Lower lobe of right lung (tissue), 2 donors: Measurements from ENCODE around the gene EXOC1L. TPM values are rescaled to one million over a fixed set of nuclear protein-coding genes. Genes with fewer than 3 reads are reported as not detected.

Experiments used
- ATAC-seq, 2 donors: fragments of 200-7000 bp; cut with Tn5 transposase; one replicate each; pipeline ENCODE4 v1.9.1; 2020 to 2022; ENCODE audit warnings: mild to moderate bottlenecking in 2 of 2, moderate library complexity in 2 of 2
- DNase-seq: peaks from one replicate; pipeline ENCODE4 v3.0.0-alpha.2; 2020
- H3K27ac ChIP-seq: fragments of 200-600 bp; one replicate; pipeline ENCODE4 v1.8.0; 2022
- H3K27me3 ChIP-seq: fragments of 200-600 bp; one replicate; pipeline ENCODE4 v1.8.0; 2022; ENCODE audit warnings: low read depth
- H3K36me3 ChIP-seq: fragments of 200-600 bp; one replicate; pipeline ENCODE4 v1.8.0; 2022; ENCODE audit warnings: mild to moderate bottlenecking
- H3K4me1 ChIP-seq: fragments of 200-600 bp; one replicate; pipeline ENCODE4 v1.8.0; 2022
- H3K4me3 ChIP-seq: fragments of 200-600 bp; one replicate; pipeline ENCODE4 v1.8.0; 2022; ENCODE audit warnings: mild to moderate bottlenecking
- H3K9me3 ChIP-seq: fragments of 200-600 bp; one replicate; pipeline ENCODE4 v1.8.0; 2022
- intact Hi-C: fragments of 100-400 bp; cut with DNase I; formaldehyde crosslinking; loops from one replicate; pipeline ENCODE4 v1.11.0; 2022
- total RNA-seq: library from RNA; stranded (reverse); fragmentation: NEBNext Ultra II Directional; extraction: Animal tissue kit (Norgen Biotek cat#: 25700); gene quantifications from one replicate; pipeline ENCODE4 v1.2.1, GENCODE V29; 2021
- TF ChIP-seq, protein P1 (sequence below): fragments of 200-600 bp; IDR thresholded peaks from one replicate; pipeline ENCODE4 v1.8.0; 2022; ENCODE audit warnings: antibody characterized with exemption, mild to moderate bottlenecking
- donor health status: DM: no; HTN: yes; CAD: no; lungs with severe emphysema.

EXOC1L gene
- total RNA-seq, 1 donor from 2014 or later: not detected

DNA sequence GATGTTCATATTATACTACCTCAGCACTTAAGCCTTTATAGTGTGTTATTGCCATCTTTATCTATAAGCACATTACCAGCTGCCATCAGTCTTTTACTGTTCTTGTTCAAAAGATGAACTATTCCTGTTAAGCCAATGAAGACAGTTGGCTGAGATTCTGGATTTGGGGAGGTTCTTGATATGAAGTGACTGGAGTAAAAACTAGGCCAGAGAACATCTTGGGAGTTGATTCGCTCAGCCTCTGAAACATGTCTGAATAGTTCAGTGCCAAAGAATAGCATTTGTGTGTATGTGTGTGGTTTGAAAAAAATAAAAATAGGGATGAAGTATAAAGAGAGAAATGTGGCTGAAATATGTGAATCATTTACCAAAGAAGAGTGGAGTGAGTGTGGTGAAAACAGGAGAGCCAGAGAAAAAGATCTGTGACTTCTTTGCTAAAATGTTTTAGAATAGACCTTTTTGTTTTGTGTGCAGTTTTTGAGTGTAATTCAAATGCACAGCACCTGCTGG is 49.0 kb downstream of the EXOC1L start:
- H3K27me3 ChIP-seq: no peaks in the 10 kb centered on the region
- ATAC-seq (no peak), DNase-seq (no peak)
- peaks cover 27% of the 10 kb centered on the region for H3K4me1 ChIP-seq
- peaks cover 74% of the 10 kb centered on the region for H3K36me3 ChIP-seq
- intact Hi-C loops: no loop called here
- no peaks in the 10 kb centered on the region for H3K9me3 ChIP-seq
- no peak overlapping the region for H3K4me3 ChIP-seq
- TF ChIP-seq, protein P1, sequence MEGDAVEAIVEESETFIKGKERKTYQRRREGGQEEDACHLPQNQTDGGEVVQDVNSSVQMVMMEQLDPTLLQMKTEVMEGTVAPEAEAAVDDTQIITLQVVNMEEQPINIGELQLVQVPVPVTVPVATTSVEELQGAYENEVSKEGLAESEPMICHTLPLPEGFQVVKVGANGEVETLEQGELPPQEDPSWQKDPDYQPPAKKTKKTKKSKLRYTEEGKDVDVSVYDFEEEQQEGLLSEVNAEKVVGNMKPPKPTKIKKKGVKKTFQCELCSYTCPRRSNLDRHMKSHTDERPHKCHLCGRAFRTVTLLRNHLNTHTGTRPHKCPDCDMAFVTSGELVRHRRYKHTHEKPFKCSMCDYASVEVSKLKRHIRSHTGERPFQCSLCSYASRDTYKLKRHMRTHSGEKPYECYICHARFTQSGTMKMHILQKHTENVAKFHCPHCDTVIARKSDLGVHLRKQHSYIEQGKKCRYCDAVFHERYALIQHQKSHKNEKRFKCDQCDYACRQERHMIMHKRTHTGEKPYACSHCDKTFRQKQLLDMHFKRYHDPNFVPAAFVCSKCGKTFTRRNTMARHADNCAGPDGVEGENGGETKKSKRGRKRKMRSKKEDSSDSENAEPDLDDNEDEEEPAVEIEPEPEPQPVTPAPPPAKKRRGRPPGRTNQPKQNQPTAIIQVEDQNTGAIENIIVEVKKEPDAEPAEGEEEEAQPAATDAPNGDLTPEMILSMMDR: no peak
- no peak overlapping the region for H3K27ac ChIP-seq

DNA sequence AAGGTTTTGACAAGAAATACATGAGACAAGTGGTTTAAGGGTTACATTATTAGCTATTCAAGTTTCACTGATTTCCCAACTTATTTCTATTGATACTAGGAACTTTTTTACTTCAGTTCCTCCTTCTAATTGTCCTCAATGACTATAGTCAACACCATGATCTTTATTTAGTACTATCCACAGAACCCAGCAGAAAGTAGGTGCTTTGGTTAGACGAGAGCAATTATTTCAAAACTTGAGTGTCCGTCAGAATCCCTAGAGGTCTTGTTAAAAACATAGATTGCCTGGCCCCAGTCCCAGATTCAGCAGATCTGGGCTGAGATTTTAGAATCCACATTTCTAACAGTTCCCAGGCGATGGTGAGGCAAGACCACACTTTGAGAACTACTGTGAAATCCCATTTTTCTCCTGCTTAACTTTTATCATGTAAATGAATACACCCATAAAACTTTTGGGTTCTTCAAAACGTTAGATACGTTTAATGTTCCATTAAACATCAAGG is 51.8 kb downstream of the EXOC1L start:
- Histone ChIP-seq H3K9me3 (no peaks in the 10 kb centered on the region), H3K4me3 (no peak overlapping the region), H3K27me3 (no peaks in the 10 kb centered on the region), H3K27ac (no peak overlapping the region), H3K4me1 (peaks cover 13% of the 10 kb centered on the region), H3K36me3 (peaks cover 82% of the 10 kb centered on the region)
- intact Hi-C loops: no loop called here
- TF ChIP-seq, protein P1: no peak
- DNase-seq (no peak), ATAC-seq (peak; percentile 46 to 65)

DNA sequence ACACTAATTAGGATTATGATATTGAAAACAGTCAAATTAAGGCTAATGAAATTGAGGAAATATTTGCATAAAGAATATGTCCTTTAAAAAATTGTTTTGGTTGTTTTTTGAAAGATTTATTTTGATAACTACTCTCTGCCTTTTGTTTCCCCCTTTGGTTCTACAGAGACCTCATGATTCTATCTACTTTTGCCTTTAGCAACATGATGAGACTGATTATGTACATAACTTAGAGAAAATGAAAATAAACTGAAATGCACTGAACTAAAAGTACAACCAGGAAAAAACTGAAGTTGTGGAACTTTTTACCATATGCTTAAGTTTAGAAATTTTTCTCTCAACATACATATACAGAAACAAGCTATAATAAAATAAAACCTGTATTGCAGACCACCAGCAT is 55.2 kb downstream of the EXOC1L start:
- Histone ChIP-seq H3K9me3 (no peaks in the 10 kb centered on the region), H3K4me3 (no peak overlapping the region), H3K36me3 (peaks cover 88% of the 10 kb centered on the region), H3K27me3 (no peaks in the 10 kb centered on the region), H3K27ac (no peak overlapping the region), H3K4me1 (no peaks in the 10 kb centered on the region)
- intact Hi-C loops: no loop called here
- no peak for DNase-seq
- TF ChIP-seq, protein P1: no peak
- ATAC-seq: no peak

DNA sequence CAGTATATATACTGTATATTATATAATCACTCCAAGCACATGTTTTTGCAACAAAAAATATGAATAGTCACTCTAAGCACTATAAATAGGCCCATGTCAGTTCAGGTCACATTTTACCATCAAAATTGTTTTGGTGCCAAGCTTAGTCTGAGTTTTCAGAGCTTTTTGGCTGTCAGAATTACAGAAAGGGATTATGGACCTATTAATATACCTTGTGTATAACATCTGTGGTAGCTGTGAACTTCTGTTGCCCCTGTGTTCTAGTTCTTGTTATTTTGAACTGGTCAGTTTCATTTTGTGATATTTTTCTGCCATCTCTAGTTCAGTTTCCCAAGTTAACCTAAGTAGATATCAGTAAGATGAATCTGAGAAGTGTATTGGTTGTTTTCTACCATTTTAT is 56.8 kb downstream of the EXOC1L start:
- Histone ChIP-seq H3K27ac (no peak overlapping the region), H3K4me3 (no peak overlapping the region), H3K36me3 (peaks cover 88% of the 10 kb centered on the region), H3K9me3 (no peaks in the 10 kb centered on the region), H3K27me3 (no peaks in the 10 kb centered on the region), H3K4me1 (no peaks in the 10 kb centered on the region)
- DNase-seq: no peak
- intact Hi-C loops: no loop called here
- no peak for ATAC-seq
- TF ChIP-seq, protein P1: no peak

DNA sequence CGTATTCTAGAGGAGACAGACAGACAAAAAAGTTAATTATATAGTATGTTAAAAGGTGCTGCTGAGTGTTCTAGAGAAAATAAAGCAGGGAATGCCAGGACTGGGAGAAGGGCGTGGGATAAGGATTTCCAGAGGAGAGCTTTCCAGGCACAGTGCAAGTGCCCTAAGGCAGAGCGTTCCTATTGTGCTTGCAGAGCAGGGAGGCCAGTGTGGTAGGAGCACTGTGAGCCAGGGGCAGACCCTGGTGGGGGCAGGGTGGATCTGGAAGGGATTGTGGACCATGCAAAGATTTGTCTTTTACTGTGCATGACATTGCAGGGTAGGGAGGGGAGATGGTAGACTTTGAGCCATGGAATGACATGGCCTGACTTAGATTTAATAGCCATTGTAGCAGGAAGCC is 59.6 kb downstream of the EXOC1L start:
- Histone ChIP-seq H3K4me1 (no peaks in the 10 kb centered on the region), H3K27me3 (no peaks in the 10 kb centered on the region), H3K4me3 (no peak overlapping the region), H3K27ac (no peak overlapping the region), H3K36me3 (peaks cover 80% of the 10 kb centered on the region), H3K9me3 (no peaks in the 10 kb centered on the region)
- TF ChIP-seq, protein P1: no peak
- ATAC-seq (no peak), DNase-seq (no peak)
- intact Hi-C loops: no loop called here
